LHCN-M2 (cell line): ENCODE measurements around the gene STRN3. TPM values are rescaled to one million over a fixed set of nuclear protein-coding genes. Genes with fewer than 3 reads are reported as not detected.
A peak's percentile ranks its signal among the peaks of the same experiment; 100 is the strongest.

Source experiments
- DNase-seq: peaks from one replicate; pipeline ENCODE4 v3.0.0-alpha.2; 2012; ENCODE audit warnings: low read depth
- total RNA-seq: library from RNA; depleted of rRNA; stranded (reverse); fragments of >200 nt; gene quantifications from 2 replicates; pipeline ENCODE4 v1.2.3, GENCODE V29; 2014; rRNA removed

STRN3 gene
- total RNA-seq, 1 experiment from 2014 or later, result 39.0 TPM

GRCh38 chr14:30873308-30874119 lies 152.7 kb downstream of the STRN3 start:
- no peak for DNase-seq

DNA sequence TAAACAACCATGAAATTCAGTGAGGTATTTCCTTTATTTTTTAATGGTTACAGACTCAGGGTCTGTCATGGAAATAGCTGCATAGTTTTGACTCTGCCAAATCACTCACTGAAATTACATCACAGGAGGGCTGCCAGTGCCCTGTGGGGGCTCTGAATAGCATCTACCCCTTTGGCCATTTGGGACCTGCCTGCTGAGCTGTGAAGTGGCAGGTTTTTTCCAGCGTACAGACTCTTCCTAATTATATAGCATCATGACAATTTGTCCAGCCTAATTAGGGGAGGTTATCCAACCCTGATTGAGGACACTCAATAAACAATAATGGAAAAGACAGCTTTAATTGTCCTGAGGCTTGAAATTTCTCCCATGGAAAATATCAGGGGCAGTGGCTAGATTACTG lies 153.6 kb downstream of the STRN3 start:
- DNase-seq, result no peak

DNA sequence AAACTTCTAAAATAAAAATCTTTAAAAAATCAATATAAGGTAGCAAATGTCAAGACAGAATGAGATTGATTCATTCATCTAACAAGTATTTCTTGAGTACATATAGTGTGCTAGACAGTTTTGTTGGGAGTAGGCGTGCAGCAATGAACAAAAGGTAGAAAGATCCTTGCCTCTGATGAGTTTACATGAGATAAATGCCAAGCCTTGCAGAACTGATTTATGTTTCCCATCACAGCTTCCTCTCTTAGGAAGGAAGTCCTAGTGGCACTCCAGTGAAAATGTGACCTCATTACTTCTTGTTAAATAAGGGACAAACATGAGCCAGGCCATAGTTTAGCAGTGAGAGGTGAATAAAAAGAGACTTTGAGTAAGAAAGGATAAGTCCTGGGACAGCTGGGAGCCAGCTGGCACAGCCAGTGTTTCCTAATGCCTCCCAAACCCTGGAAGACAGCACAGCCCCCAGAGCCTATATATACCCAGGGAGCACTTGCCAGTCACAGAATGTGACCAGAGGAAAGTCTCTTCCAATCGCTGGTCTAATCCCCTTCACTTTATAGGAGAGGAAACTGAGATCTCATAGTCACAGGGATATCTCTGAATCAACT lies 156.5 kb downstream of the STRN3 start:
- peak; percentile 6 for DNase-seq

DNA sequence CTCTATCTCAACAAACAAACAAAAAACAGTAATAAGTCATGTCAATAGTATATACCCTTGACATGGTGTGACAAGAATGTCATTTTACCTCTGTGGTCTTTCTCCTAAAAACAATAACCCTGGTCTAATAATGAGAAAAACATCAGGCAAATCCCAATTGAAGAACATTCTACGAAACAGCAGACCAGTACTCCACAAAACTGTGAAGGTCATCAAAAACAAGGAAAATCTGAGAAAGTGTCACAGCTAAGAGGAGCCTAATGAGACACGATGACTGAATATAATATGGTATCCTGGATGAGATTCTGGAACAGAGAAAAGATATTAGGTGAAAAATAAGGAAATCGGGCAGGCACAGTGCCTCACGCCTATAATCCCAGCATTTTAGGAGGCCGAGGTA lies 157.4 kb downstream of the STRN3 start:
- DNase-seq, result no peak

DNA sequence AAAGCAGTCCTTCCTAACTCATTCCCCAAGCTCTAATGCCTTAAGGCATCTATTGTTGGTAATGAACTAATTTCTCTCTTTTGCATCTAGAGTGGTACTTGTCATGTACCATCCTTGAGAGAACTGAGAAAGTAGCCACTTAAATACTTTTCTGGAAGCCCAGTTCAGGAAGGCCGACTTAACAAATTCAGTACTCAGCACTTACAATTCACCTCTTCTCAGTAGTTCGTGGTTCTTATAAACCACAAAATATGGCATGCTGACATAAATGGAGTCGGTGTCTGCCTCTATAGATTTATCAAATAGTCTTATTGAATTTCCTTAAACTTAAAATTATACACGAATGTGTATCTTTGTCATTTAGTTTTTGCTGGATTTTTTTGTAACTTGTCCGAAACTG lies 161.2 kb downstream of the STRN3 start:
- DNase-seq, result no peak

GRCh38 chr14:30861200-30861599 lies 165.0 kb downstream of the STRN3 start:
- peak; percentile 14 for DNase-seq

GRCh38 chr14:30855345-30856037 lies 170.7 kb downstream of the STRN3 start:
- DNase-seq, result no peak

DNA sequence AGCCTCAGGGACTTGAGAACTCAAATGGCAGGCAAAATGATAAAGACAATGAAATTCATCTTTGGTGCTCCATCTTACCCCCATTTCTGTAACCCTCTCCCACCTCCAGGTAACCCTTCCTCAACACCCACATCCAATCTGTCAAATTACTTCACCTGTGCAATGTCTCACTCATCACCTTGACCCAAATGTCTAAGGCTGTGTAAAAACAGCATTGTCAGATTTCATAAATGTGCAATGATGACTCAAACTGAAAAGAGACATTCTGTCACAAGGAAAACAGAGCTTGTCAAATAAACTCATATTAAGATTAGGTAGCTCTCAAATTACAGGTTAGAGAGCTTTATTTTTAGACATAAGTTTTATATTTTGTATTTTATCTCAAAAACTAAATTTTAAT lies 171.7 kb downstream of the STRN3 start:
- no peak for DNase-seq

DNA sequence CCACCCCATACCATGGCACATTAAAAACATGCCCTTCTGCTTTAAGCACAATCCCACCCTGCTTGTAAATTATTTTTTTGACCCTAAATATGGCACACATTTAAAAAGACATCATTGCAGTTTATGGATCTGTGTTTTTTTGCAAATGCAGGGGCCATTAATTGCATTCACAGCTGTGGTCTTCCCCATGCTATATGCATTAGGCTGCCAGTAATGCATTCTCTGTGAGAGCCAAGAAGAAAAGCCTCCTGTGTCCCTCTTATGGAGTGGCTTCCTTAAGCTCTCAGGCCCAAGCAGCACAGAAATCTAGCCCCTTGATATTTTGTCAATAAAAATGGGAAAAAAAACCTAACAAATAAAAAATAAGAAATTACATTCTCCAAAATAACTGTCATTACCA lies 172.2 kb downstream of the STRN3 start:
- DNase-seq, result no peak

GRCh38 chr14:30849983-30850382 lies 176.2 kb downstream of the STRN3 start:
- no peak for DNase-seq

- no peak for DNase-seq
Measured at GRCh38 chr14:30849354-30849753, 176.8 kb downstream of the STRN3 start.

GRCh38 chr14:30848449-30849240 lies 177.5 kb downstream of the STRN3 start:
- DNase-seq, result no peak

Other genes with a start within 250 kb of the STRN3 start
- 0.40 and 1.5 TPM in 2 replicates for gene COCH, start 151.8 kb downstream of the STRN3 start, total RNA-seq
- gene AP4S1, start 730 bp downstream of the STRN3 start, total RNA-seq, result 8.4 and 15.8 TPM in 2 replicates
- 121 and 123 TPM in 2 replicates for gene HECTD1, start 181.4 kb upstream of the STRN3 start, total RNA-seq